Fibroblast of skin of abdomen (primary cell): ENCODE data around the gene WFDC2. TPM values are rescaled to one million over a fixed set of nuclear protein-coding genes. Genes with fewer than 3 reads are reported as not detected.

Experiments used
- DNase-seq: peaks from one replicate; pipeline ENCODE4 v3.0.0-alpha.2; 2013
- polyA plus RNA-seq, 2 experiments: library from polyadenylated mRNA; unstranded; fragments of 120-200 nt; gene quantifications; one replicate each; pipeline ENCODE4 v1.2.1, GENCODE V29; 2013; ENCODE audit not compliant: insufficient read length in 2 of 2

Gene WFDC2
- not detected for polyA plus RNA-seq (2013, experiment 1 of 2; ENCODE audit: insufficient read length)
- polyA plus RNA-seq (2013, experiment 2 of 2; ENCODE audit: insufficient read length), result not detected

GRCh38 chr20:45469336-45470261 is at the start of gene WFDC2:
Gene WFDC2 (plus strand): TSS chr20:45469753. CDS start chr20:45469782, 29 bp downstream.
- DNase-seq, result no peak

- DNase-seq, result no peak
Observed at GRCh38 chr20:45420125-45420524, 49.4 kb upstream of the WFDC2 start.

DNA sequence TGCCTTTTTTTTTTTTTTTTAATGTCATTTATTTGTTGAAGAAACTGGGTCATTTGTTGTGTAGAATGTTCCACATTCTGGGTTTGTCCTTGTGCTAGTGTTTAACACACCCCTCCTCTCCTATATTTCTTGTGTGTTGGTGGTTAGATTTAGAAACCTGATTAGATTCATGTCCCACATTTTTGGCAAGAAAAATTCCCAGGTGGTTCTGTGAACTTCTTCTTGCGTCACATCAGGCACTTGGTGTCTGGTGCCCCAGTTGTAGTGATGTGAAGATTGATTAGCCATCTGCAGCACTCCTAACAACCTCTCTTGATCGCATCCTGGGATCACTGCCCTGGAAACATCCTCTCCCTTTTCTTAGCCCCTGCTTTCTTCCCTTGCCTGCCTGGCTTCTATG is 45.9 kb upstream of the WFDC2 start:
- DNase-seq, result no peak

DNA sequence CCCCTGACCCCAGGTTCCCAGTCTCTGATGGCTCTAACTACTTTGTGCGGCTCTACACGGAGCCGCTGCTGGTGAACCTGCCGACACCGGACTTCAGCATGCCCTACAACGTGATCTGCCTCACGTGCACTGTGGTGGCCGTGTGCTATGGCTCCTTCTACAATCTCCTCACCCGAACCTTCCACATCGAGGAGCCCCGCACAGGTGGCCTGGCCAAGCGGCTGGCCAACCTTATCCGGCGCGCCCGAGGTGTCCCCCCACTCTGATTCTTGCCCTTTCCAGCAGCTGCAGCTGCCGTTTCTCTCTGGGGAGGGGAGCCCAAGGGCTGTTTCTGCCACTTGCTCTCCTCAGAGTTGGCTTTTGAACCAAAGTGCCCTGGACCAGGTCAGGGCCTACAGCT is 44.0 kb upstream of the WFDC2 start:
- DNase-seq, result no peak

DNA sequence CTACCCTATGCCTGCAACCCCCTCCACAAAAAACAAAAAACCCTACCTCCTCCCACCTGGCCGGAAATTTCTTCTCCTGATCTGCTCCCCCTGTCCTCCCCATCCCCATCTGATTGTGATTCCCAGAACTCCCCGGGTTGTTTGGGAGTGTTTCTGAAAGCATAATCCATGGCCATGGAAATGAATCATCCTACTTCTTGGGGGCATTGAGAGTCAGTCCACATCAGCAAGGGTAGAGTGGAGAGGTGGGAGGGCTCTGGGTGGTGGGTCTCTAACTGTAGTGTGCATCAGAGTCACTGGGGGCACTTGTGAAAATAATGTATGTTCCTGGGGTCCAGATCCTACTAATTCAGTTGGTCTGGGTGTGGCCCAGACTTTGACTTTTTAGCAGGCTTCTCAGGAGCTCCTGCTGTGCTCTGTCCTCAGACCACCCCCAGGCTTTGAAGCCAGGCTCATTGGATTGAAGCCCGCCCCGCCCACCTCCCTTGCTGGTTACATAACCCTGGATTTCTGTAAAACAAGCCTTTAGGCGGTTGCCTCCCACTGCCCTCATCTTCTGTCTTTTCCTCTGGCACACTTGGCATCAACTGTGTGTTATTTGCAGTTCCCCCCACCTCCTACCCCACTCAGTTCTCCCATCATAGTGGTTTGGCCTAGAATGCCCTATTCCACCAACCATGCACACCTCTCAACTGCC is 43.1 kb upstream of the WFDC2 start:
- DNase-seq, result no peak

GRCh38 chr20:45427236-45428149 is 42.1 kb upstream of the WFDC2 start:
- DNase-seq, result no peak

- DNase-seq, result no peak
Observed at GRCh38 chr20:45429618-45430017, 39.9 kb upstream of the WFDC2 start.

DNA sequence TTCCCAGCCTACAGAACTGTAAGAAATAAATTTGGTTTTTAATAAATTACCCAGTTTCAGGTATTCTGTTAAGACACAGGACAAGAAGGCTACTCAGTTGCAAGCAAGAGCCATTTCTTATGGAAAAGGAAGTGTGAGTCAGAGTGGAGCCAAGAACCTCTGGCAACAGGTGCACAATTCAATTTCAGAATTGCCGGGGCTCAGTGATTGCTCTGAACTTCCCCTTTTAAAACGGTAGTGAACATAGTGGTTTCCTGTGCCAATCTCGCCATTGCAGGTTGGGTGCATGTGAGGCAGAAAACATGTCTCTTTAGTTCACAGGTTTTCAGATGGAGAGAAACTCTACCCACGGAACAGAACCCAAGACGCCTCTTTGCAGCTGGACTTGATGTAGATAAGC is 37.3 kb upstream of the WFDC2 start:
- DNase-seq, result no peak

DNA sequence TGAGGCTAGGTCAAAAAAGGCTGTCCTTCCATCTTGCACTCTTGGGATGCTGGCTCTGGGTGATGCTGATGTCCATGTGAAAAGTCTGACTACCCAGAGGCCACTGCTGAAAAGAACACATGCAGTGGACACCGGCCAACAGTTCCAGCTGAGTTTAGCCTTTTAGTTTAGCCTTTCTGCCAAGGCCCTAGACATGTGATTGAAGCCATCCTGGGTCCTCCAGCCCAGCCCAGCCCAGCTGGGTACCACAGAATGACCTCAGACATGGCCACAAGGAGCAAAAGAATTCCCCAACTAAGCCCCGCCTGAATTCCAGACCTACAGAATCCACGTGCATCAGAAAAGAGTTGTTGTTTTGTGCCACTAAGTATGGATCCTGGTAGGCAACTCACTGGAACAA is 36.2 kb upstream of the WFDC2 start:
- peak; percentile 21 for DNase-seq

DNA sequence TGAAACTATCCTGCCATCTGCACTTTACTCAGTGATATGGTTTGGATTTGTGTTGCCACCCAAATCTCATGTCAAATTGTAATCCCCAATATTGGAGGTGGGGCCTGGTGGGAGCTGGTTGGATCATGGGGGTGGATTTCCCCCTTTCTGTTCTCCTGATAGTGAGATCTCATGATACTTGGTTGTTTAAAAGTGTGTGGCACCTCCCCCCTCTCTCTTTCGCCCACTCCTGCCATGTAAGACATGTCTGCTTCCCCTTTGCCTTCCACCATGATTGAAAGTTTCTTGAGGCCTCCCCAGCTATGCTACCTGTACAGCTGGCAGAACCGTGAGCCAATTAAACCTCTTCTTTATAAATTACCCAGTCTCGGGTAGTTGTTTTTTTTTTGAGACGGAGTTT is 35.6 kb upstream of the WFDC2 start:
- no peak for DNase-seq

- peak; percentile 79 for DNase-seq
Observed at GRCh38 chr20:45436732-45437485, 32.6 kb upstream of the WFDC2 start.

- DNase-seq, result no peak
Observed at GRCh38 chr20:45440424-45440823, 29.1 kb upstream of the WFDC2 start.

DNA sequence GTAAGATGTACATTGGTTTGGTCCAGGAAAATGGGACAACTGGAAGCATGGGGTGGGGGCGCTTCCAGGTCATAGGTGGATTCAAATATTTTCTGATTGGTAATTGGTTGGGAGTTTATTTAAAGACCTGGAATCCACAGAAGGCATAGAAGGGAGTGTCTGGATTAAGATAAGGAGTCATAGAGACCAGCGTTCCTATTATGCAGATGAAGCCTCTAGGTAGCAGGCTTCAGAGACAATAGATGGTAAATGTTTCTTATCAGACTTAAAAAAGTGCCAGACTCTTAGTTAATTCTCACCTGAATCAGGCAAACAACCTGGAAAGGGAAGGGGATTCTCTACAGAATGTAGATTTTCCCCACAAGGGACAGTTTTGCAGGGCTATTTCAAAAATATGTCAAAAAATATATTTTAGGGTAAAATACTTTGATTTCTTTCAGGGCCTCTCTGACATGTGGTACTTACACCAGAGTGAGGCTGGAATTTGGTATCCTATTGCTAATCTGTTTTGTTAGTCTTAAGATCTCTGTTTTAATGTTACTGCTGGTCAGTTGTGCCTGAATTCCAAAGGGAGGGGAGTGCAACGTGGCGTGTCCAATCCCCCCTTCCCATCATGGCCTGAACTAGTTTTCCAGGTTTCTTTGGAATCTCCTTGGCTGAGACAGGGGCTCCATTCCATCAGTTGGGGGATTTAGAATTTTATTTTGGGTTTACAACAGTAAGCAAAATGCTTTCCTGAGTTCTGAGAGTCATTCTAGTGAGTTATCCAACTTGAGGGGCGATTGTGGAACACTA is 28.5 kb upstream of the WFDC2 start:
- no peak for DNase-seq

GRCh38 chr20:45441746-45442145 is 27.8 kb upstream of the WFDC2 start:
- no peak for DNase-seq

DNA sequence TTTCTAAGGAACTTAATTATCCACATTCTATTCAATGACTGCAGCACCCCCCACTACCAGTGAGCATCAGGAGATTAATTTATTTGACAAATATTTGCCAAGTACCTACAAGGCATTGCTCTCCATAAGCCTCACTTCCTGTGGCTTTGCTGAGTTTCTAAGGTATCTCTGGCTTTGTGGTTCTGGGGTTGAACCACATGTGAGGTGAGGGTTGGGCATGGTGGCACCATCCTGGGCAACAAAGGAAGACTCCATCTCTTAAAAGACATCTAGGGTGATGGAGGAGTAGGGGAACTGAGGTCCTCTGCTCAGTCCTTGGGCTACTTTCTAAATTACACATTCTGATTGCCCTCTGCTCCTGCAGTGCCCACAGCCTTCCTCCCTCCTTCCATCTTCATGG is 25.5 kb upstream of the WFDC2 start:
- no peak for DNase-seq

GRCh38 chr20:45445805-45446562 is 23.6 kb upstream of the WFDC2 start:
- no peak for DNase-seq

GRCh38 chr20:45448270-45448669 is 21.3 kb upstream of the WFDC2 start:
- no peak for DNase-seq

- DNase-seq, result no peak
Observed at GRCh38 chr20:45449528-45449927, 20.0 kb upstream of the WFDC2 start.

DNA sequence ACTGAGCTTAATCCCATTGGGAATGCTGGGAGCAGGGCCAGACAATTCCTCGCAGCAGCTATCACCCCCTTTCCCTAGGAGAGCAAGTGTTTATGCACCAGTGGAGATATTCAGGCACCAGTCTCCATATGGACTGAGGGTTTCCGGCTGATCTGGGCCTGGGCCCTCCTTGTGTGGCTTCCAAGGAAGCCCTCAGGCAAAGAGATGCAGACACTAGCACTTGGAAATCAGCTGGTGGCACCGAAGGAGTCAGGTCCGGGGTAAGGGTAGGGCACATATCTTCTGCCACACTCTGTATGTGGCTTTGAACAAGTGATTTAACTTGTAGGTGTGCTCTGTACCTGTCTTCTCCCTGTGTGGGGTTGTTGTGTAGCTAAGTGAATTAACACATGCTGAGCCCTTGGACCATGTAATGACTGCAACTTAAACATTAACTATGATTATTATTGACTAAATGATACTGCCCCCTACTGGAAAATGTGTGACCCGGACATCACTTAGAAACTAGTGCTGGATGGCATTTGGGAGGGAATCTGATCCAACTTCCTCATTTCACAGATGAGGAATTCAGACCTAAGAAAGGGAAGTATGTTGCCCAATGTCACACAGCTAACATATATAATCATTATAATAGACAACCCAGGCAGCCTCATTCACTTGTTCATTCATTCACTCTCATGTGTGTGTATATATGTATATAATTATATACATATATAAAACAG is 19.3 kb upstream of the WFDC2 start:
- peak; percentile 22 for DNase-seq

DNA sequence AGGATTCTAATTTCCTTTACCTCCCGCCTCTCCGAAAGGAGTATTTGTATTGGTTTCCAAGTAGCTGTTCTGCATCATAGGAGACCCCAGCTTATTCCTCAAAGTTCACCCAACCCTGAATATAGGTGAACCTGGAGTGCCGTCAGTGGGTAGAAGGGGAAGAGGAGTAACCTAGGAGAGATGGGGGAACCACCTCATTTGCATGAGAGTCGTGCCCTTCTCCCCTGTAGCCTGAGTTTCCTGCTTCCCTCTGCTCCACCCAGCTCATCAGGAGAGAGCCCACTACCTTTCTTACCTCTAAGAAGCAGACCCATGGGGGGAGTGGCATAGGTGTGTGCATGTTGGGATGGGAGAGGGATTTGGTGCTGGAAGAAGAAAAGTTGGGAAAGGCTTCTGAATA is 17.3 kb upstream of the WFDC2 start:
- no peak for DNase-seq
